Brain microvascular endothelial cell (primary cell): ENCODE measurements around the gene MATCAP1.

ENCODE experiments used
- DNase-seq: peaks from one replicate; pipeline ENCODE4 v3.0.0-alpha.2; 2020
- H3K27ac ChIP-seq: fragments of 250-450 bp; sonication (Bioruptor Pico); 2 replicates; pipeline ENCODE4 v1.5.1; 2020; ENCODE audit warnings: mild to moderate bottlenecking, moderate library complexity
- H3K27me3 ChIP-seq: fragments of 250-450 bp; sonication (Bioruptor Pico); replicated peaks from 2 replicates; pipeline ENCODE4 v1.5.1; 2020; ENCODE audit warnings: mild to moderate bottlenecking
- H3K36me3 ChIP-seq: fragments of 250-450 bp; sonication (Bioruptor Pico); replicated peaks from 2 replicates; pipeline ENCODE4 v1.5.1; 2020; ENCODE audit warnings: mild to moderate bottlenecking
- H3K4me3 ChIP-seq: 2 replicates; pipeline ENCODE4 v1.5.1; 2011; ENCODE audit warnings: low read depth, mild to moderate bottlenecking, control low read depth, low read length, moderate library complexity
- CTCF ChIP-seq: IDR thresholded peaks from 2 replicates; pipeline ENCODE4 v1.5.1; 2011; ENCODE audit warnings: low read depth, mild to moderate bottlenecking, moderate library complexity, low read length, control low read depth, inconsistent platforms; ENCODE audit errors: missing control alignments
- in situ Hi-C: cut with HindIII; loops from 2 replicates; pipeline ENCODE4 v1.10.0; 2017; ENCODE audit warnings: low sequenced_read_pairs, low pct_ligation_motif_present

Gene MATCAP1

GRCh38 chr16:67209565-67209964, 25.8 kb upstream of the MATCAP1 start:
- DNase-seq: no peak
- Histone ChIP-seq H3K27ac (no peak overlapping the region), H3K4me3 (no peak overlapping the region), H3K27me3 (no peaks in the 10 kb centered on the region), H3K36me3 (no peaks in the 10 kb centered on the region)
- TF ChIP-seq CTCF: no peak
- in situ Hi-C loops: no loop called here

DNA sequence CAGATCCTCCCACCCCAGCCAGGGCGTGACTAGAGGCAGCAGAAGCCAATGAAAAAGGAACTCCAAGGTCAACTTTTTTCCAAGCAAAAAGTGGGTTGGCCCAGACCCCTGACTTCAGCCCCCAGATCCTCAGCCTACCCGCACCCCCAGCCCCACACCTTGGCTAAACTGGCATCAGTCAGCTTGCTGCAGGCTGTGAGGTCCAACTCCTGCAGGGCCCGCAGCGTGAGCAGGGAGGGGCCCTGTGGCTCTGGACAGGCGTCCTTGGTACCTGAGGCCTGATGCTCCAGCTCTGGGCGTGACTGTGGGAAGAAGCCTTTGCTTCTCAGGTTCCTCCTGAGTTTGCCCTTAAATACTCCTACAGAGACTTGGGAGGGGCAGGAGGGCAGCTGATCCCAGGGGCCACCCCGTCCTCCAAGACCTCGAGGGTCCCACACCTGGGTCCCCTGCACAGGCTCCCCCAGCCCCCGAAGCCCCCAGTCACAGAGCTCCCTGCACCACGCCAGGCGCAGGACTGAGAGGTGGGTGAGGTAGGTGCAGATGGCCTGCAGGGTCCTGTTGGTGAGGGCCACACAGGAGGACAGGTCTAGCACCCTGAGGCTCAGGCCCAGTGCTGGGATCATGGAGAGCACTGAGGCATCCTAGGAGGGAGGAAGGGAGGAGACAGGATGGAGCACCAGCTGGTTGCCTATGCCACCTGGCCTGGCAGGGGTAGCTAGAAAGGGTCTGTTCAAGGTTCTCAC, 24.6 kb upstream of the MATCAP1 start:
- no peak overlapping the region for H3K4me3 ChIP-seq
- in situ Hi-C loops: no loop called here
- no peaks in the 10 kb centered on the region for H3K27me3 ChIP-seq
- TF ChIP-seq CTCF: no peak
- H3K27ac ChIP-seq: no peak overlapping the region
- H3K36me3 ChIP-seq: peaks cover 6% of the 10 kb centered on the region
- DNase-seq: no peak

DNA sequence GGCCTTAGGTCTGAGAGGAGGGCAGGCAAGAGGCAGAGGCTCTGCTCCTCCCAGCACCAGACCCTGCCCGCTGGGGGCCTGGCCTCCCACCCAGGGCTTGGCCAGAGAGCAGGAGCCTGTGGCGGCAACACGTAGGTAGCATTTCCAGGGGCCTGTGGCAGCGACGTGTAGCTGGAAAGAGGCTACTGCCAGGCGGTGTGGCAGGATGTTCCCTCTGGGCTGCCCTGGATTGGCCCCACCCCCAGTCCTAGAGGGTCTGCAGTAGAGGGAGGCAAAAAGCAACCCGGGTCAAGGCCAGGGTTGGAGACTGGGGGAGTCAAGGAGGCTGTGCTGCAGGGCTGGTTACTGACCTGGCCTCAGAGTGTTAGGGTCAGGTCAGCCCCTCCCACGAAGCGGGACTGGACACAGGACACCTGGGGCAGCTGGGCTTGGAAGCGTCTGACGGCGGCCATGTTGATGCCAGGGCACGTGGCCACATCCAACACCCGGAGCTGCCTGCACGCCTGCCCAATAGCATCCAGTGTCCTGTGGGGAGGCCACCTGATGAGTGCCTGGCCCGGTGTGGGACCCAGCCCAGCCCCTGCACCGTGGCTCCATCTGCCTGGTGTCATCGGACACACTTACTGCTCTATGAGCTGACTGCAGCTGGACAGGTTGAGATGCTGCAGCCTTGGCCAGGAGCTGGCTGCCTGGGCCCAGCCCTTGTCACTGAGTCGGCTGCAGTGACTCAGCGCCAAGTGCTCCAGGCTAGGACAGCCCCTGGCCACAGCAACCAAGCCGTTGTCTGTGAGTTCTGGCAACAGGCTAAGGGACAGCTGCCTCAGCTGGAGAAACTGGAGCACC, 23.7 kb upstream of the MATCAP1 start:
- in situ Hi-C loops: no loop called here
- TF ChIP-seq CTCF: no peak
- H3K36me3 ChIP-seq: peaks cover 10% of the 10 kb centered on the region
- DNase-seq: peak; percentile 22
- H3K27me3 ChIP-seq: no peaks in the 10 kb centered on the region
- no peak overlapping the region for H3K27ac ChIP-seq
- H3K4me3 ChIP-seq: no peak overlapping the region

GRCh38 chr16:67206838-67207248, 23.1 kb upstream of the MATCAP1 start:
- Histone ChIP-seq H3K4me3 (no peak overlapping the region), H3K27ac (no peak overlapping the region), H3K27me3 (no peaks in the 10 kb centered on the region), H3K36me3 (peaks cover 11% of the 10 kb centered on the region)
- no peak for DNase-seq
- in situ Hi-C loops: no loop called here
- no peak for TF ChIP-seq CTCF

DNA sequence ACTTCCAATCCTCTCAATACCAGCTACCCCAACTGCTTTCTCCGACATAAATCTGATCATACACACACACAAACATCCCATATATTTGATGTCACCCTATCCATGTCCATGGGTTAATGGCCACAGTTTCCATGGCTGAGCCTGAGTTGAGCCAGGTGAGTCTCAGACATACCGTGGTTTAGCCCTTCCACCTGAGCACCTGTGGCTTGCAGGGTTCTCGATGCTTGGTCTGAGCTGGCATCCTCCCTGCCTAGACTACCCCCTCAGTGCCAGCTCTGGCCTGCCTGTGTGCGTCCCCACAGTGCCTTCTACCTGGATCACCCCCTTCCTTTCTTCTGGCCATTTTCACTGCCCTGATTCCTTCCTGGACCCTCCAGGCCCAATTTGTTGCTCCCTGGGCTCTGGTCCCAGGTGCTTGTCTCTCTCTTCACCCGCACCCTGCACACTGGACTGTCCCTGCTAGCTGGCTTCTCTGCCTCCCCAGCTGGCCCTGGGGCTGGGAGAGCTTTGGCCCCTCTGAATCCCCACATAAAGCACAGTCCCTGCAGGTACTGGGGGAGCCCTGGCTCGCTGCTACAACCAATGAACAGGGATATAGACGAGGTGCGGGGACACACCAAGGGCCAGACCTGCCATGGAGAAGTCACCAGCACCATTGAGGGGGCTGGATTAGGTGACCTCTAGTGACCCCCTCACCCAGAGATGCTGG, 22.5 kb upstream of the MATCAP1 start:
- in situ Hi-C loops: no loop called here
- DNase-seq: no peak
- Histone ChIP-seq H3K36me3 (peaks cover 17% of the 10 kb centered on the region), H3K4me3 (no peak overlapping the region), H3K27me3 (no peaks in the 10 kb centered on the region), H3K27ac (no peak overlapping the region)
- TF ChIP-seq CTCF: no peak
